SH-SY5Y (cell line): ENCODE results near the gene MPDZ.

Experiments used
- GATA2 ChIP-seq: IDR thresholded peaks from 2 replicates; pipeline ENCODE4 v1.6.1; 2011; ENCODE audit warnings: mild to moderate bottlenecking, low read depth, low read length
- GATA3 ChIP-seq: IDR thresholded peaks from 2 replicates; pipeline ENCODE4 v1.6.1; 2011; ENCODE audit warnings: low read depth, mild to moderate bottlenecking, low read length, moderate library complexity

DNA sequence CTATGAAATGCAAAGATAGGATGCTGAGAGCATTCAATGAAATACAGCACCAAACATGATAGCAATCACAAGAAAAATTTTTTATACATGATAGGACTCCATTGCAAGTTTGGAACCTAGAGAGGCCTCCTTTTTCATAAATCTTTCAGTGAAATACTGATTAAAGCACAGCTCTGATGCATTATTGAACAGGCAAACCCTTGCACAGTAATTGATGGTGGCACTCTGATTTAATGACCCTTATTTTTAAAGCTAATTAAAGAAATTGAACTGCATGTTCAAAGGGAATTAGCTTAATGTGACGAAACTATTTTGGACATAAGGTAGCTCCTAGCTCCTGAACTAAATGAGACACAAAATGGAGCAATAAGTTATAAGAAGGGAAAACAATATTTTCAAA lies 44.6 kb downstream of the MPDZ start:
- TF ChIP-seq GATA2 (no peak), GATA3 (no peak)
